ENCODE measurements around the gene UBR2. TPM values are rescaled to one million over a fixed set of nuclear protein-coding genes. Genes with fewer than 3 reads are reported as not detected.

UBR2 gene
- total and polyA plus RNA-seq, 2 of the 13 experiments (the other 11 are each of a cell fraction or from before 2014, with no cell fraction given) = 17.6 to 29.3 TPM

GRCh38 chr6:42563697-42564505, at the start of gene UBR2 (continued):
- TF ChIP-seq TFAP4 (IDR thresholded peaks at IDR 0.05; ENCODE audit: borderline replicate concordance, low read depth) = peak; percentile 41; the same call in 1 of the 2 replicates
- TF ChIP-seq ZMAT3 (CRISPR knock-in tag; conservative IDR thresholded peaks at IDR 0.05) = peak; percentile 74
- no peak; the same call in 1 of the 2 replicates for TF ChIP-seq ZBTB46 (CRISPR knock-in tag; IDR thresholded peaks at IDR 0.05; ENCODE audit: borderline replicate concordance)
- no peak for TF ChIP-seq GRHL1 (CRISPR knock-in tag; conservative IDR thresholded peaks at IDR 0.05)
- 0 out of 2 replicates have a peak, but pooled peaks have one; percentile 73 for TF ChIP-seq ZNF766 (CRISPR knock-in tag; IDR thresholded peaks at IDR 0.05; ENCODE audit: borderline replicate concordance)
- TF ChIP-seq, protein P1, sequence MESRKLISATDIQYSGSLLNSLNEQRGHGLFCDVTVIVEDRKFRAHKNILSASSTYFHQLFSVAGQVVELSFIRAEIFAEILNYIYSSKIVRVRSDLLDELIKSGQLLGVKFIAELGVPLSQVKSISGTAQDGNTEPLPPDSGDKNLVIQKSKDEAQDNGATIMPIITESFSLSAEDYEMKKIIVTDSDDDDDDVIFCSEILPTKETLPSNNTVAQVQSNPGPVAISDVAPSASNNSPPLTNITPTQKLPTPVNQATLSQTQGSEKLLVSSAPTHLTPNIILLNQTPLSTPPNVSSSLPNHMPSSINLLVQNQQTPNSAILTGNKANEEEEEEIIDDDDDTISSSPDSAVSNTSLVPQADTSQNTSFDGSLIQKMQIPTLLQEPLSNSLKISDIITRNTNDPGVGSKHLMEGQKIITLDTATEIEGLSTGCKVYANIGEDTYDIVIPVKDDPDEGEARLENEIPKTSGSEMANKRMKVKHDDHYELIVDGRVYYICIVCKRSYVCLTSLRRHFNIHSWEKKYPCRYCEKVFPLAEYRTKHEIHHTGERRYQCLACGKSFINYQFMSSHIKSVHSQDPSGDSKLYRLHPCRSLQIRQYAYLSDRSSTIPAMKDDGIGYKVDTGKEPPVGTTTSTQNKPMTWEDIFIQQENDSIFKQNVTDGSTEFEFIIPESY (CRISPR knock-in tag; IDR thresholded peaks at IDR 0.05) = peak; percentile 30
- TF ChIP-seq ZFX (CRISPR knock-in tag; IDR thresholded peaks at IDR 0.05; ENCODE audit: low read depth) = peak; percentile 100
- peak; percentile 89; the same call in 1 of the 2 replicates for TF ChIP-seq MAF1 (CRISPR knock-in tag; IDR thresholded peaks at IDR 0.05; ENCODE audit: borderline replicate concordance)
- peak; percentile 99 for TF ChIP-seq PHF8 (CRISPR knock-in tag; IDR thresholded peaks at IDR 0.05)
- TF ChIP-seq ZNF883 (CRISPR knock-in tag; IDR thresholded peaks at IDR 0.05; ENCODE audit: not compliant biosample characterization) = peak; percentile 90
- 0 out of 2 replicates have a peak, but pooled peaks have one; percentile 78 for TF ChIP-seq SMYD3 (CRISPR knock-in tag; IDR thresholded peaks at IDR 0.05)
- TF ChIP-seq, protein P2, sequence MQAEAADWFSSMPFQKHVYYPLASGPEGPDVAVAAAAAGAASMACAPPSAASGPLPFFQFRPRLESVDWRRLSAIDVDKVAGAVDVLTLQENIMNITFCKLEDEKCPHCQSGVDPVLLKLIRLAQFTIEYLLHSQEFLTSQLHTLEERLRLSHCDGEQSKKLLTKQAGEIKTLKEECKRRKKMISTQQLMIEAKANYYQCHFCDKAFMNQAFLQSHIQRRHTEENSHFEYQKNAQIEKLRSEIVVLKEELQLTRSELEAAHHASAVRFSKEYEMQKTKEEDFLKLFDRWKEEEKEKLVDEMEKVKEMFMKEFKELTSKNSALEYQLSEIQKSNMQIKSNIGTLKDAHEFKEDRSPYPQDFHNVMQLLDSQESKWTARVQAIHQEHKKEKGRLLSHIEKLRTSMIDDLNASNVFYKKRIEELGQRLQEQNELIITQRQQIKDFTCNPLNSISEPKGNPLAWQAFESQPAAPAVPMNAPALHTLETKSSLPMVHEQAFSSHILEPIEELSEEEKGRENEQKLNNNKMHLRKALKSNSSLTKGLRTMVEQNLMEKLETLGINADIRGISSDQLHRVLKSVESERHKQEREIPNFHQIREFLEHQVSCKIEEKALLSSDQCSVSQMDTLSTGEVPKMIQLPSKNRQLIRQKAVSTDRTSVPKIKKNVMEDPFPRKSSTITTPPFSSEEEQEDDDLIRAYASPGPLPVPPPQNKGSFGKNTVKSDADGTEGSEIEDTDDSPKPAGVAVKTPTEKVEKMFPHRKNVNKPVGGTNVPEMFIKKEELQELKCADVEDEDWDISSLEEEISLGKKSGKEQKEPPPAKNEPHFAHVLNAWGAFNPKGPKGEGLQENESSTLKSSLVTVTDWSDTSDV (CRISPR knock-in tag; IDR thresholded peaks at IDR 0.05) = peak; percentile 83; the same call in 1 of the 2 replicates
- TF ChIP-seq HOXA7 (CRISPR knock-in tag; IDR thresholded peaks at IDR 0.05) = no peak
- peak; percentile 92 for TF ChIP-seq ATF6 (CRISPR knock-in tag; conservative IDR thresholded peaks at IDR 0.05)
